Femur (tissue), 1 donor: ENCODE measurements around the gene MECP2.

Source experiments
- DNase-seq: peaks from one replicate; pipeline ENCODE4 v3.0.0-alpha.2; 2017

The MECP2 gene

DNA sequence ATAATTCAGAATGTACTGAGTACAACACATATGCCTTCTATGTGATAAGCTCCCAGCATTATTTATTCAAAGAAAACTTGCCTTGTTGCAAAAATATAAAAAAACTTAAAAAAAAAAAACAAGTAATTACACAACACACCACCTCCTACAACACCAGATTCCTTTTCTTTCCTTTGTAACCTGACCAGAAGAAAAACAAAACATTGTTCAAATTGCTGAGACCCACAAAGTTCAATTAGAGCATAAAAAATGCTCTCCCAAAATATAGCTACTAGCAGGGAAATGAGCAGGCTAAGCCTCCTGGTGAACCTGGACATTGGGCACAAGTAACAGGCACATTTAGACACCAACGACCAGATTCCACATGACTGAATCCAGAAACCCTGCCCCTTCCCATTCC lies 38.3 kb downstream of the MECP2 start:
- DNase-seq = no peak

DNA sequence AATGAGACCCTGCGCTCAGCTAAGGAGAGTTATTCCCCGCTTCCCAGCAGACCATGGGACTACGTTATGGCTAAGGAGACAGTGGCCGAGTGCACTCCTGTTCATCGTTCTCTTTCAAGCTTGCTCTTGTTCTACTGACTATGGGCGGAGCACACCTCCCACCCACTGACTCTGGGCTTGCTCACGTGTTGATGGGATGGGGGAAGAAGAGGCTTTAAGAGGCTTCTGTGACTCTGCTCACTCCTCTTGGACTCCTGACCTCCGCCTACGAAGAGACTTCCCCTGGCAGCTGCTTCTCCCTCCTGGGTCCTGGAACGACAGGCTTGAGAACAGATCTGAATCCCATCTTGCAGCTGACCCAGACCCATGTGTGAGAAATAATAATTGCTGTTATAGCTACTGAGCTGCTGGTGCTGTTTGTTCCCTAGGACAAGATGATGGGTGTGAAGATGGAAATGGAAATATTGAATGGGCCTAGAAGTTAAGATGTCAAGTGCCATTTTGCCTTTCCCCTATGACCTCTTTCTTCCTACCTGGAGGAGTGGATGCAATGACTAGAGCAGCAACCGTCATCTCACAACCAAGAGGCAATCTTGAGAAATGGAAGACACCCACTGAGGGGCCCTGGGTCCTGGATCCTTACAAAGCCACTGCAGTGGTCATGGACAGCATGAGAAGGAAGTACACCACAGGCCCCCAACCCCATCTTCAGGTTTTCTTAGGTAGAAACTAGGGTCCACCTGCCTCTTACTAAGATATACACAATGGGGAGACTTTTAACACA lies 39.1 kb downstream of the MECP2 start:
- no peak for DNase-seq

DNA sequence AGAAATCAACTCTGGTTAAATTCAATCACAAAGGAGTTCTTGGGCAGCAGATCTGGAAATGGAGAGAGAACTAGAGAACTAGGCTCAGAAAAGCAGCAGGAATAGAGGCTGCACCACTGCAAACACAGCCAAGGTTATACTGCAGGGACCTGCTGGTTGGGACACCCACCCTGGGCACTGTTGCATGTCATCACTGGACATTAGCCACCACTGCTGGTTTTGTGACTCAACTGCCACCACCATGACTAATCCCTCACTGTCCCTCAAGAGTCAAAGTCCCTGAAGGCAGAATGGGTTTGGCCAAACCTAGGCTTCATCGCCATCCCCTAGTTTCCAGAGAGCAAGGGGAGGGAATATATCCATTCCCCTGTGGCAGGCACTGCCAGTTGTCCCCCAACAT lies 39.7 kb downstream of the MECP2 start:
- DNase-seq = no peak

DNA sequence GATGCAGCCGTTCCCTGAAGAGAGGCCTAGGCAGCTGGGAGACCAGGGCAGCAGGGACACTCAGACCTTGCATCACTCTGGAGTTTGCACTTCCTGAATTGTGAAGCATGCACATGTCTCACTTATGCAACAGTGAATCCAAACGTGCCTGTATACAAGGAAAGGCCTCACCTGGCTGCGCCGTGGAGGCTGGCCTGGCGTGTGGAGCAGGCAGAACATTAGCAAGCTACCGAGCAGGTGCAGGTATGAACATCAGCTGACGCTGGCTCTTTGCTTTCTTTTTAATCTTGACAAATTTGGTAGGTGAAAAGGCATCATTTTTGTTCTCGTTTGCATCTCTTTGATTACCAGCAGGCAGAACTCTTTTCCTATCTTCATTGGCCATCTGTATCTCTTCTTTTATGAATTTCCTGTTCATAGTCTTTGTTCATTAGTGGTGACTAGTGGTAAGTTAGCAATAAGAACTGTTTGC lies 40.7 kb downstream of the MECP2 start:
- no peak for DNase-seq

DNA sequence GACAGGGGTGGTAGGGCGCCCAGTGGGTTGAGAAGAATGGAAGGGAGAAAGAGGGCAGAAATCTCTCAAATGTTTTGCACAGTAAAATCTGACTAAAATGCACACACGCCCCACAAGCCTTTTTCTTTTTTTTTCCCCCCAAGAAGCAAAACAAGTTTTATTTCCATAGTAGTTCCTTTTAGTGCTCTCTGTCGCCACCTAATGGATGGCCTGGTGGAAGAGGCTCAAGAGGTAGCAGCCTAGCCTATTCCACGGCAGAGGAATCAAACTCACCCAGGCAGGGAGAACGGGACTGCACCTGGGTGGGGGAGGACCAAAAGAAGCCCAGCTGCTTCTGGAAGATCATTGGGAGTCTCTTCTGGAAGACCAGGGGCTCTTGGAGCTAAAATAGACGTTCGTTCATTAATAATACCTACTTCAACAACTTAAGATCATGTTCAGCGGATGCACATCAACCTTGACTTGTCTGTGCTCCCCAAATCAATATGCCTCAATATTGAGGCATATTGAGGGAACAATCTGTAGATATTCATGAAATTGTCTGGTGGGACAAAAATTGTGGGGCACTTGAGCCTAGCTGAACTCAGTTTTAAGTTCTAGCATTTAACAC lies 46.2 kb downstream of the MECP2 start:
- DNase-seq = peak; percentile 67

DNA sequence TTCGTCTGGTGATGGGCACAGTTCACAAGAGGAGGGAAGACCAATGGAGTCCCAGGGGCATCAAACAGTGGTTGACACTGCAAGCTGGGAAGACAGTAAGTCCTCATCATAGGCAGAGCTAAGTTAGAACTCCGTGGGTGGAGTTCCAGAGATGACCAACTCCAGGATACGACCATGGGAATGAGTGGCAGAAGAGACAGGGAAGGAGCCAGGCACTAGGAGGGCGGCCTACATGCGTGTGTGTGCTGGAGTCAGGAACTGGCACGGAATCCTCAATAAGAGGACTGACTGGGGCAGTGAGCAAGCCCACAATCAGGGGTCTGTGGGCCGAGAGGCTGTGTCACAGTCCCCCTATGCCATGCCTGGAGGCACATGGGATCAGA lies 47.4 kb downstream of the MECP2 start:
- DNase-seq = no peak

DNA sequence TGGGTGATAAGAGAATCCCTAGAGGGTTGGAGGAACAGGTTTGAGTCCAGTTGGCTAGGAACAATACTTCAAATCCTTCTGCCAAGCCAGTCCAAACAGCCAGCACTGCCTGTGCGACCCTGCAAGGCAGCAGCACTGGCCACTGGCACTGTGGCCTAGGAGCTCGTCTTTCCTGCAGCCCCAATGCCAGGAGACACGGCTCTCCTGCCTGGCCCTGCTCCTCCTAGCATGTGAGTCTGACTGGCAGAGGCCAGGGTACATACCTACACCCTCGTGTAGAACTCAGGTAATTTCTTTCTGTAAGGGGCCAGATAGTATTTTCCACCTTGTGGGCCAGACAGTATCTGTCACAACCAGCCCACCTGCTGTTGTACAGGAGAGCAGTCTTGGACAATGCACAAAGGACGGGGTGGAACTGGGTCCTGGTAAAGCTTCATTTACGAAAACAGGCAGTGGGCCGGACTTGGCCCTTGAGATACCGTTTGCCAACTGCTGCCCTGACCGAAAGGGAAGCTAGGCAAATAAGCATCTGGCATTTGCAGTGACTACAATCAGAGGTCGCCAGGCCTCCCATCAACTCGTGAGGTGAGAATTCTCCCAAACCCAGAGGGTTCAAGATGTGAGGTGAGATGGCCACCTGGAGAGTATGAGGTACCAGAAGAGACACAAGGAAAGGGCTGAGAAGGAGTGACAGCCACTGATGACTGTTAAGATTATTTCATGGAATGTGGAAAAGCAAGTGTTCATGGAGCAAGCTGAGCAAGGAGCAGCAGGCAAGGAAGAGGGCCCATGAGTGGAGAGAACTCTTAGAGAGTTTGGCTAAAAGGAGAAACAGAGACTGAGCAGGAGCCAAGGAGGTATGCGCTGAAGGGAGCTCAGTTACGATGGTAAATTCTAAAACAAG lies 48.1 kb downstream of the MECP2 start:
- DNase-seq = no peak

DNA sequence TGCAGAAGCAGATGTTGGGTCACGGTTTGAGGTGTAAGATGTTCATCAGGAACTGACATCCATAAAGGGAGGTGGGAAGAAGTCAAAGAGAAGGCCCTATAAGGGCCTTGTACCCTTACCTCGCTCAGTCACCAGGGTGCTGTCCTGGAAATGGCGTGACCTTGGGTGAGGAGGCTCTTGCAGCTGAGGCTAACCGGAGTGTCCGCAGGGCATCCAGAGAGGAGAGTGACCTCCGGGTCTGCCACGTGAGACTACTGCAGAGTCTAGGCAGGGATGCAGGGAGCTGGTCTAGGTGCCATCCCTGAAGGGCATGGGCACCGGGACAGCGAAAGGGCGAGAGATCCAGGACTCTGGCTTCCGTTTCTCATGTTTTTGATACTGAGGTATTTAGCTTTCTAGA lies 49.1 kb downstream of the MECP2 start:
- DNase-seq = no peak

DNA sequence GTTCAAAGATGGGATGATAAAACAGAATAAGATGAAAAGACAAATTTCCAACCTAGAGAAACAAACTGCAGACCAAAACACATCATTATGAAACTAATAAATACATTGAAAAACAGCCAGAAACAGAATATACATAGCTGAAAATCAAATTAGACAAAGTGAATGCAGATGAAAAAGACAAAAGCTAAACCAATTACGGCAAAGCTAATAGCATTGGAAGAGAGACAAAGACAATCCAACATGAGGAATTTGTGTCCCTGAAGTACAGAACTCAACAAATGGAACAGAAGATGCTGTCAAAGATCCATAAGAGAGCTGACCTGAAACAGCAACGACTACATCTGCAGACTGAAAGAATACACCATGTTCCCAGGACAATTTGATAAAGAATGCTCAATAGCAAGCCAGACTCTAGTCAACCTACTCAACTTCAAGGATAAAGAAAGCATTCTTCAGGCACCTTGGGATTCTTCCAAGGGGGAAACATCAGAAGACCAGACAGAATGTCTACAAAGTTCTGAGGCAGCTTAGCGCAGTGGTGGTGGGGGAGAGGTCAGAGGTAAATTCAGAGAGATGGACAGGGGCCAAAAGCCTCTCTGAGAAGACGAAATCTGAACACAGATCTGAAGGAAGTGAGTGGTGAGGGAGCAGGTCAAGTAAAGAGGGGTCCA lies 50.4 kb downstream of the MECP2 start:
- no peak for DNase-seq

DNA sequence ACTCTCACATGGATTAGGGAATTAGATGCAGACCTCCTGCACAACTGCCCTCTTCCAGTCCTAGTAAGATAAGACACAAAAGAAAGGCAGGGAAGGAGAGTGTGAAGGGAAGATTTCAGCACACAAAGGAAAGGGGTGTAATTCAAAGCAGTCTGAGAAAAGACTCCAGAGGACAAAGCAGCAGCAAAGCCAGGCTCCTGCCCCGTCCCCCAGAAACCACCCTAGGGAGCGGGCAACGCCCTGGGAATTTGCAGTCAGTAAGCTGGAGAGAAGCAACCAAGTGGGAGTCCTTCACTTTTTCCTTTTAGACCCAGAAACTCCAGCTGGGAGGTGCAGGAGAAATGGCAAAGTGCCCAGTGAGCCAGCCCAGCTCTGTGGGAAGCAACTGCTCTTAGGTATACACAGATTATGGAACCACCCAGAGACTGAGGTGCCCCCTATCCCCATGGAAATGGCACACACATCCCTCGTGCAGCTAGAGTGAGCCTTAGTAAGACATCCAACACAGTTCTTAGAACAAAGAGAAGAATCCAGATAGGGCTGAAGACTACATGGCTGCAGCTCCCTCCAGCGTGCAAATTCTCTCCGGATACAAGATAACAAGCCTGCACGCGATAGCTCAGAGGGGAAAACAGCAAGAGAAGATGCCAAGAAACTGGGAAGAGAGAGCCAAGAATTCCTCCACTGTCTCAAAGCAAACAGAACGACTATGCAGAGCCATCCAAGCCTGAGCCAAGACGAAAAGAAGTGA lies 51.3 kb downstream of the MECP2 start:
- peak; percentile 54 for DNase-seq

DNA sequence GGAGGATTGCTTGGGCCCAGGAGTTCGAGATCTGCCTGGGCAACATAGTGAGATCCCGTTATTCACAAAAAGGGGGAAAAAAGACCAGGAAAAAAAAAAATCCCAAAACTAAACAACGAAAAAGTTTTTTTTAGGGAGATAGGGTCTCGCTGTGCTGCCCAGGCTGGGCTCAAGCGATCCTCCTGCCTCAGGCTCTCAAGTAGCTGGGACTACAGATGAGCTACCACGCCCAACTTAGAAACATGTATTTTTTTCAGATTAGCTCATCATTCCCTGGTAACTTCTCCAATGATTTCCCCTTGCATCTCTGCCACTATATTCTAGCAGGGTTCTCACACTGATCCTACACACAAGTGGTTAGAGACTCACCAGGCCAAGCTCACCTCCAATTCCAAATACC lies 53.4 kb downstream of the MECP2 start:
- no peak for DNase-seq

DNA sequence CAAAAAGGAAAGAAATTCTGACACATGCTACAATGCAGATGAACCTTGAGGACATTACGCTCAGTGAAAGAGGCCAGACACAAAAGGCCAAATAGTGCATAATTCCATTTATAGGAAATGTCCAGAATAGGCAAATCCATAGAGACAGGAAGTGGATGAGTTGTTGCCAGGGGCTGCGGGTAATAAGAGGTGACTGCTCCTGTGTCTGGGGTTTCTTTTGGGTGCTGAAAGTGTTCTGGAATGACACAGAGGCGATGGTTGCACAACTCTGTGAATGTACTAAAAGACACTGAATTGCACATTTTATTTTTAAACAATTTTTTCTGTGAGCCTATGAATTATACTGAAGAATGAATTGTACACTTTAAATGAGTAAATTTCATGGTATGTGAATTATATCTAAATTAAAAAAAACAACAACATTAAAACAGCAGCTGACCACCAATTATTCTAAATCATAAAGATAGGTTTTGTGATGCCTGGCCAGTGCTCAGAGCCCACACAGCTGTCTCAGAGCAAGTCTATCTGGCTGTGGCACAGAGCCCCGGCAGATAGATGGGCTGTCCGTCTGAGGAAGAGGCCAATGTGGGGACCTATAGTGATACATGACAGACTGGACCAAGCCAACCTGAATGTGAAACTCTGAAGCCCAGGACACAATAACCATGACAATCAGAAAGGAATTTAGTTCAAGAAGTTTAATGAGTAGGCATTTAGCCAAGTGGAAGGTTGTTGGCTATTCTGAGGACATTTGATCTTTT lies 54.3 kb downstream of the MECP2 start:
- DNase-seq = no peak

DNA sequence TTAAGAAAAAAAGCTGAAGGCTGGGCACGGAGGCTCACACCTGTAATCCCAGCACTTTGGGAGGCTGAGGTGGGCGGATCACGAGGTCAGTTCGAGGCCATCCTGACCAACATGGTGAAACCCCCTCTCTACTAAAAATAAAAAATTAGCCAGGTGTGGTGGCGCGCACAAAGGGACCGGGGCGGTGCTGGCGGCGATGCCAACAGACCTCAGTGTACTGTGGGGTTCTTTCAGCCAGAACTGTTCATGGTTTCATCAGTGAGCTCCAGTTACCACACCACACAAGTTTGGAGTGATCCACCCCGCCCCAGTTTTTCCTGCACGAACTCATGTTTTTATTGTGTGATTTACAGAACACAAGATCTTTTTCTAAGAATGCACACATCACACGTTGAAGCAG lies 56.7 kb downstream of the MECP2 start:
- no peak for DNase-seq

DNA sequence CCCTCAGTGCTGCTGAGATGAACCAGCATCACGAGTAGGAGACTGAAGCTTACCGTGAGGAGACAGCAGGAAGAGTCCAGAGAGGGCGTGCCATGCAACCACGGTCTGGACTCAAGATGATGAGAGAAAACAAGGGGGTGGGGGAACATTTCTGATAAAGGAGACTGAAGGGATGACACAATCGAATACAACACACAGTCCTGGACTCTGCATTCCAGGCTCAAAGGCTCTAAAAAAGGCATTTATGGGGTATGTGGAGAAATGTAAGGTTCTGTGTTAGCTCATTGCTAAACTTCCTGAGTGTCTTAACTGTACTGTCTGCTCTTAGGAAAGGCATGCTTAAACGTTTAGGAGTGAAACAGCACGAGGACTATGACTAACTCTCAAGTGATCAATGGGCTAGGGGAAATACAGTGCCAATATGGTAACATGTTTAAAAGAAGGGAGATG lies 57.2 kb downstream of the MECP2 start:
- no peak for DNase-seq

DNA sequence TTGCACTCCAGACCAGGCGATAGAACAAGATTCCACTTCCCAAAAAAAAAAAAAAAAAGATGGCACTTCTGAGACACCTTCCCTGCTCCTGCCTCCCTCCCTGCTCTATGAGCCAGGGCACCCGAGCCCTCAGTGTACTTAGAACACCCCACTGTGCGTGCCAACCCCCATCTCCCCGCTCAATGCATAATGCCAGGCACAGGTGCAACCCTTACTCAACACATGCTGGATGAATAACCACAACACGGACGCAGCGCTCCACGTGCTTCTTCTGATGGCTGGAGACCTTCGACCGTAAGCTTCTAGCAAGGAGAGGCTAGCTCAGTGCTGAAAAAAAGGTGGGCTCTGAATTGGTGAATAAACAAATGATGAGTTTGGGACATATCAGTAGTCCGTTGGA lies 57.9 kb downstream of the MECP2 start:
- DNase-seq = no peak

DNA sequence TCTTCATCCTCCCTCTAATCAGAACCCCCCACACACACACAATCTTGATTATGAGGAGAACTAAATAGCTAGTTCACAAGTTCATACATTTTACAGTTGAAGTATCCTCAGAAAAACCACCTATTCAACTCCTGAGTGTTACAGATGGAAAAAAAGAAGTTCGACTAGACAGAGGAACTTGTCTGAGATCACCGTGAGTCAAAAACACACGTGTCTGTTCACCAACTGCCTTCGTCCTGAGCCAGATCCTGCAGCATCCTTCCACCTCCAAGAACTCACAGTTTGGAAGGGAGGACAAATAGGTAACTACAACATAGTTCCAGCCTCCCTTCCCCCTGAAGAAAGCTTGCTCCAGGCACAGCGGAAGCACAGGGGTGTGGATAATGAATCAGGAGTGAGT lies 58.9 kb downstream of the MECP2 start:
- no peak for DNase-seq

DNA sequence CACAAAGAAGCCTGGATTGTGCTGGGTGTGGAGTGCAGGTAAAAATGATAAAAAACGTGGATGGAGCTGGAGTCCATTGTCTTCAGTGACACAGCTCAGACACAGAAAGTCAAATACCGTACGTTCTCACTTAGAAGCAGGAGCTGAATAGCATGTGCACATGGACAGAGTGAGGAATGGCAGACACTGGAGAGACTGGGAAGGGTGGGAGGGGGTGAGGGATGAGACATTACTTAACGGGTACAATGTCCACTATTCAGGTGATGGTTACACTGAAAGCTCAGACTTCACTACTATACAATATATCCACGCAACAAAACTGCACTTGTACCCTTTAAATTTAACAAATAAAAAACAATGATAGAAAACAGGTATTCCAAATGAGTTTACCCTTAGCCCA lies 59.8 kb downstream of the MECP2 start:
- DNase-seq = no peak

DNA sequence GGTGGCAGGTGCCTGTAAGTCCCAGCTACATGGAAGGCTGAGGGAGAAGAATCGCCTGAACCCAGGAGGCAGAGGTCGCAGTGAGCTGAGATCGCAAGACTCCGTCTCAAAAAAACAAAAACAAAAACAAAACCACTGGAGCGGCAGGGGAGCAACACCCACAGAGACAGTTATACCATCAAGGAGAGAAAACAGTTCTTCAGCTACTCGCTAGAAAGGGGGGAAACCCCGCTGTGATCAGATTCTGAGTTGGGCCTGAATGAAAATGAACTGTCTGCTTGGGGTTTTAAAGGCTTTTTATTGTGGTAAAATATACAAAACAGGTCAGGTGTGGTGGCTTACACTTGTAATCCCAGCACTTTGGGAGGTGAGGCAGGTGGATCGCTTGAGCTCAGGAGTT lies 61.0 kb downstream of the MECP2 start:
- DNase-seq = no peak

DNA sequence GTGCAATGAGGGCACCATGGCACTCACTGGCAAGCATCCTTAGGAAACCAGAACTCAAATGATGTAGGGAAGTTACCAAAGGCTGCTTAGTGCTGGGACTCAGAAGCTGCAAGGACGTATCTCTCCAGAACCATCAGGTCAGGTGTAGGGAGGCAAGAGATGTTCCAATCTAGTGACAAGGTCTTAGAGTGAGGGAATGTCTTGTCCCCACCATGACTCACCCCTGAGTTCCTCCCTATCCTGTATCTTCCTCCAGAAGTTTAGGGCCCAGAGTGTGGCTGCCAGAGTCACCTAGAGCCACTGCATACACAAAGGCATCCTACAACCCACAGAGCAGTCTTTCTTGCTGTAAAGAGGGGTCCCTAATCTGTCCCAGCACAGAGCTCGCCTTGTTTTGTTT lies 63.7 kb downstream of the MECP2 start:
- no peak for DNase-seq

DNA sequence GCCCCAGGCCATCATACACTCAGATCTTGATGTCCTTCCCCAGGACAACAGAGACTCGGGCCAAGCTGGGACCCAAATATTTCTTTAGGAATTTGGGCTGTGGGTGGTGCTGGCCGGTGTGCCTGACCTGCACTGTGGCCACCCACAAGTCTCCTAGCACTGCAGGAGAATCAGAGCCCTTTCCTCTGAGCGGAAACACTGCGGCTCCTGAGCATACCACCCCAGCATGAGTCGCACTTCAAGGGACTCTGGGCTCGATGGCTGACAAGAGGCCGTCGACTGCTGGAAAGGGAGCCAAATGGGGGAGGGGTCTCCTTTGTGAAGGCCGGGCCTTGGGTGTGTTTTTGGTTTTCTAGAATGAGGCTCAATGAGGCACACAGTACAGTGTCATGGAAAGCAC lies 64.9 kb downstream of the MECP2 start:
- DNase-seq = no peak

DNA sequence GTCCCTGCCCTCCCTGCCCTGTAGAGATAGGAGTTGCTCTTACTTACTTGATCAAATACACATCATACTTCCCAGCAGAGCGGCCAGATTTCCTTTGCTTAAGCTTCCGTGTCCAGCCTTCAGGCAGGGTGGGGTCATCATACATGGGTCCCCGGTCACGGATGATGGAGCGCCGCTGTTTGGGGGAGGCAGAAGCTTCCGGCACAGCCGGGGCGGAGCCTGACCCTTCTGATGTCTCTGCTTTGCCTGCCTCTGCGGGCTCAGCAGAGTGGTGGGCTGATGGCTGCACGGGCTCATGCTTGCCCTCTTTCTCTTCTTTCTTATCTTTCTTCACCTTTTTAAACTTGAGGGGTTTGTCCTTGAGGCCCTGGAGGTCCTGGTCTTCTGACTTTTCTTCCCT lies 65.4 kb downstream of the MECP2 start:
- no peak for DNase-seq
